K562 (cell line): ENCODE data around the gene NEU3. TPM values are rescaled to one million over a fixed set of nuclear protein-coding genes. Genes with fewer than 3 reads are reported as not detected.

ENCODE experiments used
- BACH1 ChIP-seq: fragments of 200-800 bp; sonication (Bioruptor generic); IDR thresholded peaks from 2 replicates; pipeline ENCODE4 v1.6.1; 2016; ENCODE audit warnings: missing genetic modification characterization, missing compliant biosample characterization
- GATA2 ChIP-seq: sonication (generic); formaldehyde crosslinking; IDR thresholded peaks from 2 replicates; pipeline ENCODE4 v1.4.0; 2020; ENCODE audit warnings: mild to moderate bottlenecking, missing genetic modification reagents
- HDAC1 ChIP-seq, 2 experiments: fragments of 450-650 bp; IDR thresholded peaks; 2 replicates each; pipeline ENCODE4 v1.6.1; 2016 to 2017; ENCODE audit warnings: inconsistent platforms in 1 of 2, mild to moderate bottlenecking in 1 of 2, moderate library complexity in 1 of 2
- HDAC6 ChIP-seq: IDR thresholded peaks from 2 replicates; pipeline ENCODE4 v1.6.1; 2012; ENCODE audit warnings: low read depth, mild to moderate bottlenecking, control low read depth, inconsistent platforms, low read length, moderate library complexity
- MBD1 ChIP-seq: fragments of 250-450 bp; sonication (Bioruptor Pico); IDR thresholded peaks from 2 replicates; pipeline ENCODE4 v1.8.0; 2022; ENCODE audit warnings: inconsistent platforms
- NONO ChIP-seq, 2 experiments: fragments of 200-400 bp in 1 of 2; fragments of 450-650 bp in 1 of 2; formaldehyde crosslinking in 1 of 2; IDR thresholded peaks; 2 replicates each; pipeline ENCODE4 v1.6.1; 2017; ENCODE audit warnings: low read depth in 2 of 2, mild to moderate bottlenecking in 2 of 2, moderate library complexity in 2 of 2, low read length in 1 of 2
- PTBP1 ChIP-seq: fragments of 200-400 bp; formaldehyde crosslinking; IDR thresholded peaks from 2 replicates; pipeline ENCODE4 v1.6.1; 2017; ENCODE audit warnings: low read depth, low read length
- RREB1 ChIP-seq: fragments of 250-450 bp; sonication (Bioruptor Pico); IDR thresholded peaks from 2 replicates; pipeline ENCODE4 v1.4.0; 2020
- SREBF1 ChIP-seq: fragments of 150-350 bp; IDR thresholded peaks from 2 replicates; pipeline ENCODE4 v1.6.1; 2014; ENCODE audit warnings: antibody characterized with exemption, low read depth, low read length, borderline replicate concordance
- TFE3 ChIP-seq: fragments of 450-650 bp; formaldehyde crosslinking; IDR thresholded peaks from 2 replicates; pipeline ENCODE4 v1.4.0; 2020; ENCODE audit warnings: mild to moderate bottlenecking, mixed read lengths
- ZMIZ1 ChIP-seq, 2 experiments: fragments of 150-350 bp in 1 of 2; IDR thresholded peaks; 2 replicates each; pipeline ENCODE4 v1.6.1; 2012 to 2016; ENCODE audit warnings: low read depth in 2 of 2, low read length in 2 of 2, mild to moderate bottlenecking in 1 of 2, moderate library complexity in 1 of 2
- ZNF766 ChIP-seq: fragments of 200-800 bp; sonication (Bioruptor generic); conservative IDR thresholded peaks from 2 replicates; pipeline ENCODE4 v1.6.1; 2016; ENCODE audit warnings: missing genetic modification characterization, missing compliant biosample characterization
- polyA plus RNA-seq, 8 experiments: library from polyadenylated mRNA; depleted of rRNA in 4 of 8; stranded (reverse) in 5 of 8; unstranded in 3 of 8; fragments of >200 nt; fragmentation: Nextera tagmentation in 2 of 8; fragmentation: Illumina TruSeq in 1 of 8; extraction: Ambion mirVana in 2 of 8; extraction: Trizol in 1 of 8; gene quantifications; 2 replicates each; pipeline versions ENCODE4 v1.2.1 to v1.2.3, GENCODE V29; 2011 to 2014; ENCODE audit warnings: inconsistent platforms in 1 of 8, missing spikeins in 1 of 8
- total RNA-seq, 7 experiments: library from RNA; depleted of rRNA in 6 of 7; stranded (reverse); fragments of >200 nt in 6 of 7; fragmentation: Illumina TruSeq in 2 of 7; extraction: Trizol in 2 of 7; gene quantifications; 2 replicates each; pipeline versions ENCODE4 v1.2.1 to v1.2.3, GENCODE V29; 2011 to 2021; ENCODE audit warnings: low replicate concordance in 1 of 7

NEU3 gene
- total and polyA plus RNA-seq, 9 of the 15 experiments (the other 6 are each of a cell fraction or from before 2014, with no cell fraction given): 6.2 to 41.3 (median 31.1) TPM

GRCh38 chr11:75024764-75025211 is 36.1 kb downstream of the NEU3 start (continued):
- TF ChIP-seq PTBP1: no peak
- TF ChIP-seq NONO (IDR thresholded peaks at IDR 0.05; ENCODE audit: low read depth in 2 of 2, low read length in 1 of 2): no peak
- no peak for TF ChIP-seq TFE3 (CRISPR knock-in tag)
- TF ChIP-seq BACH1: no peak
- no peak for TF ChIP-seq MBD1 (CRISPR knock-in tag)
- 0 out of 4 replicates have a peak, but pooled peaks of 1 of the 2 experiments have one; percentile 36 for TF ChIP-seq HDAC1 (IDR thresholded peaks at IDR 0.05)
- no peak for TF ChIP-seq SREBF1
- TF ChIP-seq ZNF766 (CRISPR knock-in tag): 0 out of 2 replicates have a peak, but pooled peaks have one; percentile 31
- TF ChIP-seq RREB1 (CRISPR knock-in tag): 0 out of 2 replicates have a peak, but pooled peaks have one; percentile 17
- TF ChIP-seq HDAC6: no peak
- TF ChIP-seq GATA2 (CRISPR knock-in tag): 0 out of 2 replicates have a peak, but pooled peaks have one; percentile 28
- no peak for TF ChIP-seq ZMIZ1 (IDR thresholded peaks at IDR 0.05; ENCODE audit: low read depth in 2 of 2, low read length in 2 of 2)
